ENCODE results near the gene CELA2A. TPM values are rescaled to one million over a fixed set of nuclear protein-coding genes. Genes with fewer than 3 reads are reported as not detected.
A peak's percentile ranks its signal among the peaks of the same experiment; 100 is the strongest.

The CELA2A gene
- total RNA-seq, 4 donors from 2014 or later, result not detected

- DNase-seq (no peak), ATAC-seq (peak in 1 of 2 donors; percentile 66)
- Histone ChIP-seq H3K9me3 (no peaks in the 10 kb centered on the region), H3K4me1 (peaks cover 0 to 7% of the 10 kb centered on the region in 2 donors), H3K27me3 (no peaks in the 10 kb centered on the region), H3K36me3 (peaks cover 0 to 17% of the 10 kb centered on the region in 2 donors), H3K4me3 (no peak overlapping the region), H3K27ac (no peak overlapping the region)
- intact Hi-C loops (cut with DNase I; ENCODE audit: low total_unique reads) (no loop called here), in situ Hi-C loops (cut with MboI; ENCODE audit: low sequenced_read_pairs in 4 of 4) (no loop called here)
- no peak for TF ChIP-seq POLR2A (IDR thresholded peaks at IDR 0.05)
- peak; percentile 15 to 69 (median 34) for TF ChIP-seq CTCF (IDR thresholded peaks at IDR 0.05 in 4 of 5, conservative IDR thresholded peaks at IDR 0.05 in 1 of 5)
These were observed 44.9 kb downstream of the CELA2A start for GRCh38 chr1:15501208-15502032.

GRCh38 chr1:15504436-15504835 lies 47.9 kb downstream of the CELA2A start:
- no peak for ATAC-seq
- no peak overlapping the region for H3K27ac ChIP-seq
- peaks cover 0 to 18% of the 10 kb centered on the region in 2 donors for H3K36me3 ChIP-seq
- H3K9me3 ChIP-seq, result no peaks in the 10 kb centered on the region
- intact Hi-C loops (cut with DNase I; ENCODE audit: low total_unique reads), result no loop called here
- no peak overlapping the region for H3K4me3 ChIP-seq
- in situ Hi-C loops (cut with MboI; ENCODE audit: low sequenced_read_pairs in 4 of 4), result no loop called here
- H3K4me1 ChIP-seq, result peaks cover 0 to 7% of the 10 kb centered on the region in 2 donors
- DNase-seq, result no peak
- no peak for TF ChIP-seq CTCF (IDR thresholded peaks at IDR 0.05 in 4 of 5, conservative IDR thresholded peaks at IDR 0.05 in 1 of 5)
- TF ChIP-seq POLR2A (IDR thresholded peaks at IDR 0.05), result no peak
- H3K27me3 ChIP-seq, result no peaks in the 10 kb centered on the region

GRCh38 chr1:15506831-15507230 lies 50.3 kb downstream of the CELA2A start:
- TF ChIP-seq POLR2A (IDR thresholded peaks at IDR 0.05) (no peak), CTCF (IDR thresholded peaks at IDR 0.05 in 4 of 5, conservative IDR thresholded peaks at IDR 0.05 in 1 of 5) (no peak)
- no peaks in the 10 kb centered on the region for H3K9me3 ChIP-seq
- intact Hi-C loops (cut with DNase I; ENCODE audit: low total_unique reads) (no loop called here), in situ Hi-C loops (cut with MboI; ENCODE audit: low sequenced_read_pairs in 4 of 4) (no loop called here)
- DNase-seq (no peak), ATAC-seq (no peak)
- H3K4me3 ChIP-seq, result no peak overlapping the region
- H3K36me3 ChIP-seq, result peaks cover 0 to 18% of the 10 kb centered on the region in 2 donors
- H3K27me3 ChIP-seq, result no peaks in the 10 kb centered on the region
- H3K4me1 ChIP-seq, result peaks cover 0 to 7% of the 10 kb centered on the region in 2 donors
- no peak overlapping the region for H3K27ac ChIP-seq

GRCh38 chr1:15507278-15507677 lies 50.7 kb downstream of the CELA2A start:
- in situ Hi-C loops (cut with MboI; ENCODE audit: low sequenced_read_pairs in 4 of 4), result no loop called here
- intact Hi-C loops (cut with DNase I; ENCODE audit: low total_unique reads), result no loop called here
- Histone ChIP-seq H3K36me3 (peaks cover 0 to 18% of the 10 kb centered on the region in 2 donors), H3K27ac (no peak overlapping the region), H3K4me3 (no peak overlapping the region), H3K4me1 (peaks cover 0 to 7% of the 10 kb centered on the region in 2 donors), H3K27me3 (no peaks in the 10 kb centered on the region), H3K9me3 (no peaks in the 10 kb centered on the region)
- TF ChIP-seq POLR2A (IDR thresholded peaks at IDR 0.05) (no peak), CTCF (IDR thresholded peaks at IDR 0.05 in 4 of 5, conservative IDR thresholded peaks at IDR 0.05 in 1 of 5) (no peak)
- no peak for ATAC-seq
- no peak for DNase-seq

All from gastrocnemius medialis (tissue), 4 donors.